AG10803 (cell line): ENCODE measurements around the gene GSTA2.
"Not testable (repeated sequence)": the region's sequence is repeated elsewhere in the genome, so short reads cannot be mapped to it uniquely, and the experiment has no call there.

Experiments used
- DNase-seq: peaks from one replicate; pipeline ENCODE4 v3.0.0; 2010; ENCODE audit warnings: low read depth
- H3K4me3 ChIP-seq: 2 replicates; pipeline ENCODE4 v1.5.1; 2011; ENCODE audit warnings: mild to moderate bottlenecking, low read length, control low read depth
- TF ChIP-seq, protein P1 (sequence below): conservative IDR thresholded peaks from 2 replicates; pipeline ENCODE4 v1.5.1; 2011; ENCODE audit warnings: mild to moderate bottlenecking, low read length, control low read depth, inconsistent platforms

The GSTA2 gene

DNA sequence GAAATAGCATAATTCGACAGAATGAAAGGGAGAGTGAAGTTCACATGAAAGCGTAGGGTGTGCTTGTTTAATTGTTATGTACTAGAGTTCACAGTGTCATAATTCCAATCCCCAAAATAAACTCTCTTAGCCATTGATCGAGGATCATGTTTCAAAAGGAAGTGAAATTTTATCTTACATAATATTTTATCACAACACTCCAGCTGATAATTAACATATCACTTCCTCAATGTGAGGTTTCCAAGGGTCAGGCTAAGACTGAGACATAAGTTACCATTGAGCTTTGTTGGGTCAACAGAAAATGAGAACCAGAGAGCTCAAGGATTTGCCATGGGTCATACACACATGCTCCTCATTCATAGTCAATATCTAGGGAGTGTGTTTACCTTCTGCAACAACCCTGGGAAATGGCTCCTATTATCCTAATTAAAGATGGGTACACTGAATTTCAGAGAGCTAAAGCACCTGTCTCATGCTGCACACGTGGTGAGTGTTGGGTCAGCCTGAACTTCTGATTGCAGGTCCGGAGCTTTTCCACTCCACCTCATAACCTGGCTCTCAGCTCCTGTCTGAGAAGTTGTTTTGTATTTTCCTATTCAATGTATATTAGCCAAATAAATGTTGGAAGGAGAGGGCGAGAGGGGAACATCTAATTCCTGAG lies 3.0 kb downstream of the GSTA2 start:
- TF ChIP-seq, protein P1, sequence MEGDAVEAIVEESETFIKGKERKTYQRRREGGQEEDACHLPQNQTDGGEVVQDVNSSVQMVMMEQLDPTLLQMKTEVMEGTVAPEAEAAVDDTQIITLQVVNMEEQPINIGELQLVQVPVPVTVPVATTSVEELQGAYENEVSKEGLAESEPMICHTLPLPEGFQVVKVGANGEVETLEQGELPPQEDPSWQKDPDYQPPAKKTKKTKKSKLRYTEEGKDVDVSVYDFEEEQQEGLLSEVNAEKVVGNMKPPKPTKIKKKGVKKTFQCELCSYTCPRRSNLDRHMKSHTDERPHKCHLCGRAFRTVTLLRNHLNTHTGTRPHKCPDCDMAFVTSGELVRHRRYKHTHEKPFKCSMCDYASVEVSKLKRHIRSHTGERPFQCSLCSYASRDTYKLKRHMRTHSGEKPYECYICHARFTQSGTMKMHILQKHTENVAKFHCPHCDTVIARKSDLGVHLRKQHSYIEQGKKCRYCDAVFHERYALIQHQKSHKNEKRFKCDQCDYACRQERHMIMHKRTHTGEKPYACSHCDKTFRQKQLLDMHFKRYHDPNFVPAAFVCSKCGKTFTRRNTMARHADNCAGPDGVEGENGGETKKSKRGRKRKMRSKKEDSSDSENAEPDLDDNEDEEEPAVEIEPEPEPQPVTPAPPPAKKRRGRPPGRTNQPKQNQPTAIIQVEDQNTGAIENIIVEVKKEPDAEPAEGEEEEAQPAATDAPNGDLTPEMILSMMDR: no peak
- DNase-seq: no peak
- no peak overlapping the region for H3K4me3 ChIP-seq

DNA sequence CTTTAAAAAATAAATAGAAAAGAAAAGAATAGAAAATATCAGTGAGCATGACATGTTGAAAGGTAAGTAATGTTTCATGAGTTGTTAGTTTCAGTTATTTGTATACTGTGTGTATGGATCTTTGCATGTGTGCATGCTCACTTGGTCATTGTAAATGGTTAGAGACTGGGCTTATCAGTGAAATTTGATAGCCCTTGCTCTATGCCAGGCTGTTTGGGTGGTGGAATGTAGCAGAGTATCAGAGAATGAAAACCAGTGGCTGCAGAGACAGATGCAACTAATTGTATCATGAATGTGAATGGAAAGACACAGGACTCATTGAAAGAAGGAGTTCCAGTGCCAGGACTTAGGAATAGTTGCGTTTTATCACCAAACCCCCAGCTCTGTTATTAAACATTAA lies 4.2 kb downstream of the GSTA2 start:
- no peak for DNase-seq
- TF ChIP-seq, protein P1: no peak
- H3K4me3 ChIP-seq: no peak overlapping the region

DNA sequence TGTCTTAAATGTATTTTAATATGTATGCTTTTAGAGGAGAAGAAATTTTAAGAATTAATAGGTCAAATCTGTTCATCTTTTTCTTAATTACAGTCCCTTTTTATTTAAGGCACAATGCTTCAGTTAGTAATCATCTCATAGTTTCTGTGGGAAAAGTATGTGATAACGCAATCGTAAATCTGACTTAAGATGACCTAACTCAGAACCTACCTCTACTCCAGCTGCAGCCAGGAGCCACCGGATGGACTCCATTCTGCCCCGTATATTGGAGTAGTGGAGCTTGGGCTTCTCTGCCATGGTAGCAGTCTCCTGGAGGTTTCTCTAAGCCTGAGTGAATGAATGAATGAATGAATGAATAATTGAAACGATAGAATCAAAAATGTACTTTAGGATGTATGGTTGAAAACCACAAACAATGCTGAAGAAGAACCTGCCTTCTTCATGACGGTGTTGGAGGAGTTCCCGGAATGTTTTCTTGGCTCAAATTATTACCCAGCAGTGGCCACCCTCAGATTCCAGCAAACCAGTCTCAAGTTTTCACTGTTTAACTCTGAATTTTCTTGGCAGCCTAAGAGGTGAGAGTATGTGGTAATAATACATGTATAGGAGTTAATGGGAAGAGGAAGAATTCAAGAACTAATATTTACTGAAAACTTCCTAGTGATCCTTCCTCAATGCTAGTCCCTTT lies 5.5 kb downstream of the GSTA2 start:
- DNase-seq: peak; percentile 95
- not testable (repeated sequence) for H3K4me3 ChIP-seq

DNA sequence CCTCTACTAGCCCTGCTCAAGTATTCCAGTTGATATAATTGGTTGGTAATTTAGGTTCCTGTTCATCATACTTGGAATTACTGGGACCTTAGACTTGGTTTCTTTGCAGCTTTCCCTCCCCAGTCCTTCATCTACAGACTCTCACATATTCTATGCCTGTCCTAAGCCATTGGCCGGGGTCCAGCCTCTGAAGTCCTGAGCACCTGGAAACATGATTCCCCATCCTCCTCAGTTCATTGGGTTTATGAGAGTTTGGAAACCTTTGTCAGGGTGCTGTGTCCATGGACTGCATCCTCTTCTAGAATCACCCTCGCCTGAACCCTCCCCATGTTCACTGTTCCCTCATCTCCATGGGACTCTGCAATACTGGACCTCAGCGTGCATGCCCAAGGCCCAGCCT lies 8.8 kb downstream of the GSTA2 start:
- H3K4me3 ChIP-seq: no peak overlapping the region
- DNase-seq: no peak
- TF ChIP-seq, protein P1: no peak

DNA sequence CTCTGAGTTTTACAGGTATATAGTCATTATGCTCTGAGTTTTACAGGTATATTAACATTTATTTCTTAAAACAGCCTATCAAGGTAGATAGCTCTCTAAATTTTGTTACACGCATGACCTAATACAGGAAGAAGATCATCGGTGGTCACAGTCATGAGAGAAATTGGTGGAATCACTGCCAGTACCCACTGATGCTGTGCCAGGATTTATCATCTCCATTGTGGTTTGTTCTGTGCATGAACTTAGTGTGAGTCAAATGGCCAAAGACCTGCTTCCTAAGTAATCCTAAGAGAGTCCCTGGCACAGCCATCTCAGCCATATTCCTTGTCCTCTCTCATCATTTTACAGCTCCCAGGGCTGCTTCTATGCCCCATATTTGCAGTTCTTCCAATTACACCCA lies 10.1 kb downstream of the GSTA2 start:
- H3K4me3 ChIP-seq: not testable (repeated sequence)
- peak; percentile 67 for DNase-seq

DNA sequence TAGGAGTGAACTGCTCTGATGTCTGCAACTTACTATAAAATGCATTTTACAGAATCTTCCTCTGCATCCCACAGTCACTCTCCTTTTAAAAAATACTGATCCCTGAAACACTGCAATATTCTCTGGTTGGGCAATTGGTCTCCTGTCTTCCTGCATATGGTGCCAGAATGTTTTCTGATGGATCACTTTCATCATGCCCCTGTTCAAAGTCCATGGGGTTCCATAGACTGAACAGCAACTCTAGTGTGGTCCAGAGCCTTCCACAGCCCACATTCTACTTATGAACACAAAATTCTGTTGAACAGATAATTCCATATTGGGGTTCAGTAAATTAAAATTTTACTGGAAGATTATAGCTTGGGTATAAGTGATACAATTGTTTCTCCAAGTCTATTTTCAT lies 11.0 kb downstream of the GSTA2 start:
- TF ChIP-seq, protein P1: no peak
- DNase-seq: no peak
- no peak overlapping the region for H3K4me3 ChIP-seq

DNA sequence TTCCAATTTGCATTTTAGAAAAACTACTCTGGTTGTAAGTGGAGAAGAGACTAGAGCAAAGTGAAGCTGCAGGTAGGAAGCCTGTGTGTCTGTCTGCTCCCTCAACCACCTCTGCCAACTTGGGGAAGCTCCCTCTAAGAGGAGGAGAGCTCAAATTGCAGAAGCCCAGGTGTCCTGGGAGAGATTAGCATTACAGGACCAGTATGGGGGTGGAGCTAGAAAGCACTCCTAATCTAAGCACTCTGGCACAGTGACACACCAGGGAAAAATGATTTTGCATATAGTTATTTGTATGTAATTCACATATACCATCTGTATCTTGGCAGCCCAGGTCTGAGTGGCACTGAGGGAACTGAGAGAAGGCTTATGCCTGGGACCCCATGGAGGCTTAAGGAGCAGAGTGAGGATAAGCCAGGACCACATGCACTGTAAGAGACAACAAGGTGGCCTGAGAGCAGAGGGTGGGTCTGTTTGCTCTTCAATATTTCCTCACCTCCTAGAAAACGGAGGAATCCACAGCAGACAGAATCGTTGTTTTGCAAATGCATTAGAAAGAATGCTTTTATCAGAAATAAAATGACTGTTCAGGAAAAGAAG lies 13.6 kb downstream of the GSTA2 start:
- TF ChIP-seq, protein P1: no peak
- H3K4me3 ChIP-seq: no peak overlapping the region
- no peak for DNase-seq

DNA sequence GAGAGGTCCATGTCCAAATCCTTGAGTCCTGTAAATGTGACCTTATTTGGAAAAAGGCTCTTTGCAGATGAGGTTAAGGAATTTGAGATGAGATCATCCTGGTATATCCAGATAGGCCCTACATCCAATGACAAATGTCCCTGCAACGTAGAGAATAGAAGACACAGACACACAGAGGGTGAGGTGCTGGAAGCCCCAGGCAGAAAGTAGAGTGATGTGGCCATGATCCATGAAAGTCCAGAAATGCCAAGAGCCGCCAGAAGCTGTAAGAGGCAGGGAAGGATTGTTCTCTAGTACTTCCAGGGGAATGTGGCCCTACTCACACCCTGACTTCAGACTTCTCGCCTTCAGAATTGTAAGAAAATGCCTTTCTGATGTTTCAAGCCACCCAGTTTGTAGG lies 16.0 kb downstream of the GSTA2 start:
- DNase-seq: peak; percentile 67

More for the DNA sequence above, 16.0 kb downstream of the GSTA2 start:
- H3K4me3 ChIP-seq: not testable (repeated sequence)
